ENCODE results near the gene ITGAL.

Gene ITGAL

DNA sequence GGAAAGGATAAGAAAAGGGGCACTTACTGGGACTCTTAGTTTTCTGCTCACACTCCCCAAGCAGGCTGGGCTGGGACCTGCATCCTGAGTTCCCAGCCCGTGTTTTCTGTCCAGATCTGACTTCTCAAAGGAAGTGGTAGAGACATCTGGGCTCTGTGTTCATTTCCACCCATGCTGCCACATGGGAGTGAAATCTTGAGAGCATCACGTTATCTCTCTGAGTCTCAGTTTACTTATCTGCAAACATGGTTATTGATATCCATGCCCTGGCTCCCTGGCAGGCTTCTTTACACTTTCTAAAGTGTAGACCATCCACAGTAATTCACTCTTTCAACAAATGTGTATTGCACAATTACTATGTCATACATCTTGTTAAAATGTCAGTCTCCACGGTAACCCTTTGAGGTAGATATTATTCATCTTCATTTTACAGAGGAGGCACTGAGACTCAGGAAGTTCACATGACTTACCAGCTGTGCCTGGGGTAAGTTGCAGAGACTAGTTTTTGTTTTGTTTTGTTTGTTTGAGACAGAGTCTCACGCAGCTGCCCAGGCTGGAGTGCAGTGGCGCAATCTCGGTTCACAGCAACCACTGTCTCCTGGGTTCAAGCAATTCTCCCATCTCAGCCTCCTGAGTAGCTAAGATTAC lies 95.6 kb downstream of the ITGAL start:
- peak; percentile 37 for DNase-seq (ENCODE audit: insufficient read length)
- no peak for TF ChIP-seq TAF1 (IDR thresholded peaks at IDR 0.05; ENCODE audit: borderline replicate concordance, low read depth, low read length)
- no peak for TF ChIP-seq POLR2AphosphoS5 (IDR thresholded peaks at IDR 0.05; ENCODE audit: low read depth, low read length)
- TF ChIP-seq POLR2A (IDR thresholded peaks at IDR 0.05; ENCODE audit: low read depth, low read length), result no peak
- FAIRE-seq, result peak; percentile 82

DNA sequence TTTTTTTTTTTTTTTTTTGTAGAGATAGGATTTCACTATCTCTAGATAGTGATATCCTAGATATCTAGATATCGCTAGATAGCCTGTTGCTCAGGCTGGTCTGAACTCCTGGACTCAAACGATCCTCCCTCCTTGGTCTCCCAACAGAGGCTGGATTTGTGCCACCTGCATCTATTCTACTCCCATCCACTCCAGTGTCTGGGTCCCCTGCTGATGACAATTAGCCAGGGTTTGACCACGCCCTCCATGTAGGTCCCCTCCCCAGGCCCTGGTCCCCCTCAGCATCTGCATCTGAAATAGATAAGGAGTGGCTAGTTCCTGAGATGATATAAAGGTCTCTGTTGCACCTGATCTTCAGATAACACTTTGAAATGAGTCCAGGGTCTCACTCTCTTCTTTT lies 96.7 kb downstream of the ITGAL start:
- DNase-seq (ENCODE audit: insufficient read length), result no peak
- no peak for FAIRE-seq
- TF ChIP-seq POLR2A (IDR thresholded peaks at IDR 0.05; ENCODE audit: low read depth, low read length) (no peak), POLR2AphosphoS5 (IDR thresholded peaks at IDR 0.05; ENCODE audit: low read depth, low read length) (no peak), TAF1 (IDR thresholded peaks at IDR 0.05; ENCODE audit: borderline replicate concordance, low read depth, low read length) (no peak)

DNA sequence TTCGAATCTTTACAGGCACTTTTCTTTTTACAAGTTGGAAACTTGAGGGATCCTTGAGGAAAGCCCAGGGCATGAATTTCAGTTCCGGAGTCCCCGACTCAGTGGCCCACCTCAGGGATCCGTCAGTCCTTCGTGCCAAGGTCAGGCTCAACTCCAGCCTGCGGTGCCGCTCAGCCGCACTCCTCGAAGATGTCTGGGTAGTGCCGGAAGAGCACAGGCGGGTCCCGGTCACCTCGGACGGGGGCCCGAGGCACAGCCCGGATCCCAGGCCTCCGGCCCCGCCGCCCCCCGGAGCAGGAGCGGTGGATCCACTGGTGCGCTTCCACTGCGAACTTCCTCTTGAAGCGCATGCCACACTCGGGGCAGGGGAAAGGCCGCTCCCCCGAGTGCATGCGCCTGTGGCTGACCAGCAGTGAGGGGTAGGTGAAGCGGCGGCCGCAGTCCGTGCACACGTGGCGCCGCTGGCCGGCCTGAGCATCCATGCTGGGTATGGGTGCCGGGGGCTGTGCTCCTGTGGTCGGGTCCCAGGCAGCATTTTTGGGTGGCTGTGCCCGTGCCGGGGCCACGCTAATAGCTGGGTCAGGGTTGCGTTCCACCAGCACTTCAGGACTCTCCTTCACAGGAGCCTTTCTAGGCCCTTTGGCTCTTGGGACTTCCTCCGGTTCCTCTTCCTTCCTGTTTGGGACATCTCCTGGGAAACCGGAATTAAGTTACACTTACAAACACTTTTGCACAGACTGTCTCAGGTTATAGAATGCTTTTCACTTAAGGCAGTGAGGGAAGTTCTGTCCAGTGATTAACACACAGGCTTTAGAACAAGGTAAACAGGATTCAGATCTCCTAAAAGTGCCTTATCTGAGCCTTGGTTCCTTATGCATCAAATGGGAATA lies 97.4 kb downstream of the ITGAL start:
- no peak for DNase-seq (ENCODE audit: insufficient read length)
- TF ChIP-seq POLR2AphosphoS5 (IDR thresholded peaks at IDR 0.05; ENCODE audit: low read depth, low read length) (no peak), TAF1 (IDR thresholded peaks at IDR 0.05; ENCODE audit: borderline replicate concordance, low read depth, low read length) (no peak), POLR2A (IDR thresholded peaks at IDR 0.05; ENCODE audit: low read depth, low read length) (no peak)
- FAIRE-seq, result no peak

GRCh38 chr16:30570636-30571444 lies 98.3 kb downstream of the ITGAL start:
- TF ChIP-seq POLR2AphosphoS5 (IDR thresholded peaks at IDR 0.05; ENCODE audit: low read depth, low read length) (no peak), TAF1 (IDR thresholded peaks at IDR 0.05; ENCODE audit: borderline replicate concordance, low read depth, low read length) (no peak), POLR2A (IDR thresholded peaks at IDR 0.05; ENCODE audit: low read depth, low read length) (no peak; the same call in 1 of the 2 replicates)
- DNase-seq (ENCODE audit: insufficient read length), result no peak
- FAIRE-seq, result no peak

GRCh38 chr16:30571445-30572322 lies 99.1 kb downstream of the ITGAL start, which contains the start of gene ZNF688:
TSS of gene ZNF688 (minus strand) at chr16:30571714. CDS start at chr16:30571629, 85 bp downstream.
- DNase-seq (ENCODE audit: insufficient read length) (peak; percentile 96), FAIRE-seq (peak; percentile 66)
- TF ChIP-seq POLR2AphosphoS5 (IDR thresholded peaks at IDR 0.05; ENCODE audit: low read depth, low read length), result peak; percentile 25; the same call in 1 of the 2 replicates
- TF ChIP-seq TAF1 (IDR thresholded peaks at IDR 0.05; ENCODE audit: borderline replicate concordance, low read depth, low read length), result 0 out of 2 replicates have a peak, but pooled peaks have one; percentile 9
- peak; percentile 24; the same call in 1 of the 2 replicates for TF ChIP-seq POLR2A (IDR thresholded peaks at IDR 0.05; ENCODE audit: low read depth, low read length)
